Activated naive CD8-positive, alpha-beta T cell treated with anti-CD3 and anti-CD28 coated beads, Interleukin-2, amount 50 U/mL, for 16 hours (primary cell): ENCODE data around the gene C16orf82.

Experiments
- DNase-seq: peaks from one replicate; pipeline ENCODE4 v3.0.0-alpha.2; 2020; ENCODE audit warnings: low read depth, low spot score

The C16orf82 gene

DNA sequence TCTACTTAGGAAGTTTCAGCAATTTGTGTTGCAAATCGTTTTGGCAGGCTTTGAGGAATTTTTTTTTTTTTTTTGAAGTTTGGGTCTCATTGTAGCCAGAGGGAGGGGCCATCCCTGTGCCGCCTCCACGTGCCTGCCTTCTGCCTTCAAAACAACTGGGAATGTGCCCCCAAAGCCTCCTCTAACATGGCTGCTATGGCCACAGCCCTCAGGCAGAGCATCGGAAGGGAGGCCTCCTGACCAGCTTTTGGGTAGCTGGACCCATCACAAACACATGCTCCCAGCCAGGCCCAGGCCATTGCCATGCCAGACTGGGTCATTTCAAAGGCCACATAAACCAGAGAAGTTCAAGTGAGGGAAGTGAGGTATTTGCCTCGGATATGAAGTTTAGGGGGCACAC lies 21.5 kb downstream of the C16orf82 start:
- DNase-seq, result no peak

DNA sequence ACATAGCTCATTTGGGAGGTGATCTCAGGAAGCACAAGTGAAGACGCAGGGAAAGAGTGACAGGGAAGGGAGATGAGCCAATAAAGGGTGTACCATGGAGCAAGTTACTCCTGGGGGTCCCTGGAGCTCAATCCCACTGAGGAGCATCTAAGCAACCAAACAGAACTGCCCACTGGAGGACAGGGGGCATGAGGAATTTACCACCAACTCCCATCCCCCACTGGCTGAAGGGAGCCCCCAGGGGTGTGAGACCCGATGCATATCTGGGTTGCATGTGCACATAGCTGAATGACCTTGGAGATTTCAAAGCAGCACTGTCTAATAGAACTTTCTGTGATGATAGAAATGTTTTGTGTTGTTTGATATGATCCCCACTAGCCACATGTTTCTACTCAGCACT lies 29.6 kb downstream of the C16orf82 start:
- DNase-seq, result no peak

DNA sequence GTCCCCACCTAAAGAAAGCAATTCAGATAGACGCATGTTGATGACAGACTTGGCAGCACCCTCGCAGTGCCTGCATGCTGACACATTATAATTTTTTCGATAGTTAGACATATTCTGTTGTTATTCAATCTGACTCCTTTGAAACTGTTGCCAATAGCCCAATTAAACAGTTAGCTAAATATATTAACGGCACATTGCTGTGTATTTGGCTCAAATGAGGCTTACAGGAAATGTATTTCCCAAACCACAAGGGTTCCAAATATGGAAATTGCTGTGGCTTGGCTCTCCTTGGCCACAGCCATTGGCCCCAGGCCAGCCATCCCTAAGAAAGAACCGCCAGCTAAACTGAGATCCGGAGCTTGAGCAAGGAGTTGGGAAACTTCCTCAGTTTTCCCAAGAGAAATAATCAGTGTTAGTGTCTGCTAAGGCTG lies 31.1 kb downstream of the C16orf82 start:
- no peak for DNase-seq

DNA sequence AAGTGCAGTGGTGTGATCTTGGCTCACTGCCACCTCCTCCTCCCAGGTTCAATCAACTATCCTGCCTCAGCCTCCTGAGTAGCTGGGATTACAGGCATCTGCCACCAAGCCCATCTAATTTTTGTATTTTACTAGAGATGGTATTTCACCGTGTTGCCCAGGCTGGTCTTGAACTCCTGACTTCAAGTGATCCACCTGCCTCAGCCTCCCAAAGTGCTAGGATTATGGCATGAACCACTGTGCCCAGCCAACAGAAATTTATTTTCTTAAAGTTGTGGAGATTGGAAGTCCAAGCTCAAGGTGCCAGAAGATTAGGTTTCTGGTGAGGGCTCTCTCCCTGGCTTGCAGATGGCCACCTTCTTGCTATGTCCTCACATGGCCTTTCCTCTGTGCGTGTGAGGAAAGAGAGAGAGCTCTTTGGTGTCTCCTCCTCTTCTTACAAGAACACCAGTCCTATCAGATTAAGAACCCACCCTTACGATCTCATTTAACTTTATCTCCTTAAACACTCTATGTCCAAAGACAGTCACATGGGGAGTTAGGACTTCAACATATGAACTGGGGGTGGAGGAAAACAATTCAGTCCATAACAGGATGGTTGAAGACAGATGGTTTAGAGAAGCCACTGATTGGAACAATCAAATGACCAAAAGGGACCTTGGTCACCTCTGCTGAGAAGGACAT lies 31.8 kb downstream of the C16orf82 start:
- DNase-seq, result no peak

DNA sequence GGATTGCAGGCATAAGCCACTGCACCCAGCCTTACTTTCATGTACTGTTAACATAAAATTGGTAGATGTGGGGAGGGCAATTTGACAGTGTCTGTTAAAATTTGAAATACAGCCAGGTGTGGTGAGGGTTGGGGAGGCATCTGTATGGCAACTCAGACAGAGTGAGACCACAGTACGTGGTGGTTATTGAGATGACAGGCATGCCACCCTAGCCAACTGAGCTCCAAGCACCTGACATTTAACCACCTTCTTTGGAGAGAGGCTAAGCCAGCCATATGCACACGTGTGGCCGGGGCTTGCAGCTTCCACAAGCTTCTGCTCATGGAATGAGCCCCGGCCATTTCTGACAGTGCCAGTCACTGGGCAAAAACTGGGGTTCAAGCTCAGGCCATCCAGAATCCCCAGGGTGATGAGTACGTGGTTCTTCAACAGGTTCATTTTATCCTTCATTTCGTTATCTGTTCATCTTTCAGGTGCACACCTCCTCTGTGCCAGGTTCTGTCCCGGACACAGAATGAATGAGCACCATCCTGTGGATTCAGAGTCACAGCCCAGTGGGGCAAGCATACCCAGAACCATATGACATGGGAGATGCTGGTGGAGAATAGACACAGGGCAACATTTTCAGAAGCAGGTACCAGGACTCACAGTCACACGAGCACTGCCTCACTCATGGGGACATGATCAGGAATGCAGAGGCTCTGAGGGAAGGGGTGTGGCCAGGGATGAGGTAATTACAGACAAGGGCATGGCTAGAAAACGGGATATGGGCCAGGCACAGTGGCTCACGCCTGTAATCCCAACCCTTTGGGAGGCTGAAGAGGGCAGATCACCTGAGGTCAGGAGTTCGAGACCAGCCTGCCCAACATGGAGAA lies 36.2 kb downstream of the C16orf82 start:
- no peak for DNase-seq

DNA sequence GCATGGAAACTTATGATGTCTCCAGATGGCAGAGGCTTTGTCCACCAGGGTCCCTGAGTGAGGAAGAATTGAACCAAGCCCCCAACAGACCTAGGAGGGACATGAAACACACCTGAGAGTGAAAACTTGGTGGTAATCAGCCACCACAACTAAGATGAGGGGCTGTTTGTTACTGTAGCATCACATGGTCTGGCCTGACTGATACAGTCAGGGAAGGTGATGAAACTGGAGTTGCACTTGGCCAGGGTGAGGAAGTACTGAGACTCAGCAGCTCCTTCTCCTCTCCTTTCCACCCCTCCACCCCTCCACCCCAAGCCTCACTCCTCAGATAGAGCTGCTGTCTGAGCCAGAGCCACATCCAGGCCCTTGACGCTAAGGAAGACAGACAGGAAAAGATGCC lies 37.2 kb downstream of the C16orf82 start:
- DNase-seq, result no peak

DNA sequence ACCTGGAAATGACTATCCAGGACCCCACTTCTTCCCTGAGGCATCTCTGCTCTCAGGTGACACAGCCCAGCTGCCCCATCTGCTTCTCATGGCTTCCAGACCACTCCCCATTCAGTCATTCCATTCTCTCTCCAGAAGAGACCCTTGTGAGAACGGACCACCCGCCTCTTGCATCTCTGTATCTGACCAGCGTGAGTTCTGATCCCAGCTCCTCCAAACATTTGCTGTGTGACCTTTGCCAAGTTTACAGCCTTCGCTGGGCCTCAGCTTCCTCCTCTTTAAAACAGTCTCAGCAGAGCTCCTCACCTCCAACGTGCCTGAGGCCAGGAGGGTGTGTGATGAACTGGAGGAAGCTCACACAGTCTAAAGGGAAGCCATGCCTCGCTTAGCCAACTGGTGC lies 39.6 kb downstream of the C16orf82 start:
- no peak for DNase-seq

DNA sequence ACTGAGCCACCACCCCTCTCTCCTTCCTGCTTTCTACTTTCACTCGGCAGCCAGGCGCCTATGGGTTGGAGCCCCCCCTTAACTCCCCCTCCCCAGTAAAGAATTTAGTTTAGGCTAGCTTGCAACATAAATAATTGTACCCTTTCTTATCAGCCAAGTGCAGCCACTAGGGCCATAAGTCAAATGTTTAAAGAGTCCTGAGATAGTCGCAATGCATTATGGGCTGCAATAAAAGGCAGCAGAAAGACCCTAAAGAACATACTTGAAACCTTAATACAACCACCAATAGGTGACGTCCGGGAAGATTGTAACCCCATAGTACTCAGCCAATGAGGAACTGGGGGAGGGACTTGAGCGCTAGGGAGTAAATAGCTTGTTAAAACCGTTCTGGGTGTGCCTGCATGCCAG lies 40.5 kb downstream of the C16orf82 start:
- no peak for DNase-seq

DNA sequence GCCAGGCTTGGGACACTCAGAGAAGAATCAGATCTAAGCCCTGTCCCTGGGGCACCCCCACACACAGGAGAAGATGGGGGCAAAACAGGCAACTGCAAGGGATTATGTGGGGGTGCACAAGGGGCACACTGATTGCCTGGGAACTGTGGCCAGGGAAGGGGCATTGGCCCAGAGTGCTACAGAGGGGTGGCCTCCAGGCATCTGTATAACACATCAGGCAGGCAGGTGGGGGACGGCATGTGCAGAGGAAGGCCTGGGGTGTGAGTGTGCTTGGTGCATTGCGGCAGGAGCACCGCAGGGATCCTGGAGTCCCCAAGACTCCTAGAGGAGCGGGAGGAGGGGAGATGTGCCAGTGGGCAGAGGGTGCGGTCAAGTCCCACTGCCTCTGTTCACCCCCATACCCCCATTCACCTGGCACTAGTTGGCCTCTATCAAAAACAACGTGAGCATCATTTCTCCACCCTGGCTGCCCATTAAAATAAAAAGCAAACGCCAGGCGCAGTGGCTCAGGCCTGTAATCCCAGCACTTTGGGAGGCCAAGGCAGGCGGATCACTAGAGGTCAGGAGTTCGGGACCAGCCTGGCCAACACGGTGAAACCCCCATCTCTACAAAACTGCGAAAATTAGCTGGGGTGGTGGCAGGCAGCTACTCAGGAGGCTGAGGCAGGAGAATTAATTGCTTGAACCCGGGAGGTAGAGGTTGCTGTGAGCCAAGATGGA lies 41.5 kb downstream of the C16orf82 start:
- no peak for DNase-seq

DNA sequence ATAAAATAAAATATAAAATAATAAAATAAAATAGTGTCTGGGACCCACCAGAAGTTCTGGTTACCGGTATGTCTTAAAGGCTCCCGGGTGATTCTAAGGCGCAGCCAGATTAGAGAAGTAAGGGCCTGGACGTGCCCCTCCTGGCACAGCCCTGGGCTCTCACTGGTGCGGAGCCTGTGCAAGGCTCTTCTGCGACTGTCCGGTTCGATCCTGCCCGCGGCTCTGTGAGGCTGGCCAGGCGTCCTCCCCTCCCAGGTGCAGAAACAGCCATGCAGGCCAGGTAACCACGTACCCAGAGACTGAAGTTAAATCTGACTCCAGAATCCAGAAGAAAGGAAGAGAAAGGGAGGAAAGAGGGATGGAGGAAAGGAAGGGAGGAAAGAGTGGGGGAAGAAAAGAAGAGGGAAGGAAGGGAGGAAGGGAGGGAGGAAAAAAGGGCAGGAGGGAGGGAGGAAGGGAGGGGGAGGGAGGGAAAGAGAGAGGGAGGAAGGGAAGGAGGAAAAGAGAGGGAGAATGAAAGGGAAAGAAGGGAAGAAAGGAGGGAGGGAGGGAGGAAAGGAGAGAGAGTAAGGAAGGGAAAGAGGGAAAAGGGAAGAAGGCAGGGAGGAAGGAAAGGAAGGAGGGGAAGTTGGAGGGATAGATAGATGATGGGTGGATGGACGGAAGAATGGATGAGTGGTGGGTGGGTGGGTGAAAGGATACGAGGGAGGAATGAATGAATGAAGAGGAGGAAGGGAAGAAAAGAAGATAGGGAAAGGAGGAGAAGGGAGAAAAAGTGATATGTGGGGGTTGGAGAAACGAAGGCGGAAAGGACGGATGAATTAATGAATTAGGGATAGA lies 42.3 kb downstream of the C16orf82 start:
- no peak for DNase-seq

DNA sequence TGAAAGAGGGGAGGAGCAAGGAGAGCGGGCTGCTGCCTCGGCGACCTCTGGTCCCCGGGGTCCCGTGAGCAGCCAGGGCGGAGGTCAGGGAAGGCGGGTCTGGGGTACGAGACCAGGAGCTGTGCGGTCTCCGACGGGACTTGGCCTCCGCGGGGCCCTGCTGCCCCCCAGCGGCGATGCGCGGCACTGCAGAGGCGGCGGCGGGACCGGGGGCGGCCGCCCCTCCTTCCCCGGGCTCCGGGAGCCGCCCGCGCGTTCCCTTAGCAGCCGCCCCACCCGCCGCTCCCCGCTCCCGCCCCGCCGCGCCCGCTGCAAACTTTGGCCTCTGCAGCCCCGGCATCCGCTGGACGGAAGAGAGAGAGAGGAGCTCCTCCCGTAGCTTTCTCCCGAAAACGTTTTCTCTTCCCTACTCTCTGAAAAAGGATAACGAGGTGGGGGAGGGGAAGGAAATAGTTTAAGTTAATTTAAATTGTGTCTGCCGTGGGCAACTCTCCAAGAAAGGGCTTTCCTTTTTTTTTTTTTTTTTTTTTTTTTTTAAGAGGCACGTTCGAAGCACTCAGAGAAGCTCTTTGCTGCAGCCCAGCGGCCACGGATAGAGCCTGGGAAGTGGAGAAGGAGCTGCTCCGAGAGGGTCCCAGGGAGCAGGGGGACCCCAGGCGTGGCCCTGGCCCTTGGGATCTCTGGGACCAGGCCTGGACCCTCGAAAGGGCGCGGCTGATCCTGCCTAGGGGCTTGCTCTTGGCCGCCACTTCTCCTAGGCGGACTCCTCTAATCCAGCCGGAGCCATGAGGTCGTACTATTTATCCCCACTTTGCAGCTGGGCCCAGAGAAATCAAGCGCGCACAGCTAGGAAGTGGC lies 43.2 kb downstream of the C16orf82 start:
- DNase-seq, result peak; percentile 56

DNA sequence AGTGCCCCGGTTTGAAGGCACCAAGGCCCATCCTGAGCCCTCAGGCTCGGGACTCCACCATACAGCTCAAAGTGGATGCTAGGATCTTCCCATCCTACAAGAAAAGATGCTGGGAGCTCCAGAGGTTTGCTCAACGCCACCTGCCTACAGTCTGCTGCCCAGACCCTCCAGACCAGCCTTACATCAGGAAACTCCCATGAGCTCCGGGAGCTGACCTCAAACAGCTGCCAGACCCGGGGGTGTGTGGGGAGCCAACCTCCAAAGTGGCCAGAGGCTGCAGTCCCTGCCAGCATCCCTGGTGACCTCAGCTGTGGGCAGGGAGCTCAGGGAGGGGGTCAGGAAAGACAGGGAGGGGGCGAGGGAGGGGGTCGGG lies 43.8 kb downstream of the C16orf82 start:
- DNase-seq, result no peak

DNA sequence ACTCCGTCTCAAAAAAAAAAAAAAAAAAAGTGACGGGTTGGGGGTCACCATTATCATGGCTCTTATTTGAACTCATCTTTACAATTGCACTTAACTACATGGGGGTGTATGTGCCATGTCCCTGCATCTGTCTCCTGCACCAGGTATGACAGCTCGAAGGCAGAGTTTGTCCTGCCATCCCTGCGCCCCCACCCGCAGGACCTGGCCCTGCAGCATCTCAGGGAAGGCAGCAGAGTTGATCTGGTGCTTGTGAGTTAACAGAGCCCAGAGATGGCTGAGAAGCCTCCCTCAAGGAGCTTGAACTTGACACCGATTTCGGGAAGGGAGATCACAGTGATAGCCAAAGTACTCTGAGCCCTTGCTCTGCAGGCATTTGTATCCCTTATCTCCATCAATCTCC lies 44.8 kb downstream of the C16orf82 start:
- no peak for DNase-seq

DNA sequence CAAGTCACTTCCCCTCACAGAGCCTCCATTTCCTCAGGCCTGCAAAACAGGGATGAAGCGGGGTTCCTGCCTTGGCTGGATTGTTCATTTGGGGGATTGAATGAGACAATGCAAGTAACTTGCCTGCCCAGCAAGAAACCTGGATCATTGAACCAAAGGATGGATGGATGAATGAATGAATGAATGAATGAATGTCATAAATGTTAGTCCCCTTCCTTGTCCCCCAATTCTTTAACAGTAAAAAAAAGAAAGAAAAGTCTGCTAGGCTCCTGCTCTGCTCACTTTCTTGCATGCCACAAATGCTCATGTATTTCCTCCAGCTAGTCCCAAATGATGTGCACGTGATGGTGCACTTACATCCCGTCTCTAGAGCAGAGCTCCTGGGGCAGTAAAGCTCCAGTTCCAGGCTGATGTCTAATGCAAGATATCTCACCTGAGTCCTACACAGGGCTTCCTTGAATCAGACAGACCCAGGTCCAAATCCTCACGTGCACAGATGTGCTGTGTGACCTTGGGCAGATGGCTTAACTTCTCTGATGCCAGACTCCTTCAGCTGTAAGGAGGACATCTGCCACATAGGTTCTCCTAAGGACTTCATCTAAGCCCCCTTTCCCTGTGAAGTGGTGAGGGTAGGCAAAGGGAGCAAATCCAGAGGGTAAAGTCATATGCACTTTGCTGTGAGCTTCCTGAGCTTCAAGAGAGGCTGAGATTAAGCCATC lies 45.5 kb downstream of the C16orf82 start:
- DNase-seq, result no peak

DNA sequence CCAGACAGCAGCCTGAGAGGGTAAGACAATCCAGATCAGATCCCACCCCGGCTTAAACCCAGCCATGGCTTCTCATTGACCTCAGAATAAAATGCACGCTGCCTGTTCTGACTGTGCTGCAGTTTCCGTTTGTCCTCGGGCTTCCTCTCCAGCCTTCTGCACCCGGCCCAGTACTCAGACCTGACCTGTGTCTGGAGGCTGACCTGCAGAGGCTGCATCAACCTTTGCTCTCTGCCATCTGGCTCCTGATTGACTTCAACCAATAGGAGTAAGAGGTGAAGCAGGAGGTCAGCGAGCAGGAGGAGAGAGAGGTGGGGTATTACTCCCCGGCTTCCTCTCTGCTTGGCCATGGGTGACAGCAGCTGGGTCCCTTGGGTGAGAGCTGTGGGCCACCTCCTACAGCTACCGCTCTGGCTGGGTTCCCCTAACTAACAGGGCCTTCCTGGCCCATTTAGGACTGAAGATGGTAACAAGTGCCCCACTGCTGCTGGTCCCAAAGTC lies 46.7 kb downstream of the C16orf82 start:
- DNase-seq, result no peak

DNA sequence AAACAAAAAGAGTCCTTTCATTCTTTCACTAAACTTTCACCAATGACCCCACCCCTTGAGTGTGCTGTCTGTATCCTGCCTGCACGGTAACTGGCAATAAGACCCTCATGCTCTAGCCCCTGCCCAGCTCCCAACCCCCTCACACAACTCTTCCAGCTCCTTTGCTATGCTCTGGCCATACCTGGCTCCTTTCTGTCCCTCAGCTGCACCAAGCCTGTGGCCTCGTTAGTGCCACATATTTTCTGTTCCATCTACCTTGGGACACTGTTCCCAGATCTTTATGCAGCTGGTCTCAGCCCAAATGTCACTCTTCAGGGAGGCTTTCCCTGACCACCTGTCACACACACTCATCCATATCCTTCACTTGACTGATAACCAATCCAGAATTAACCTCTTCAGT lies 47.3 kb downstream of the C16orf82 start:
- DNase-seq, result no peak

DNA sequence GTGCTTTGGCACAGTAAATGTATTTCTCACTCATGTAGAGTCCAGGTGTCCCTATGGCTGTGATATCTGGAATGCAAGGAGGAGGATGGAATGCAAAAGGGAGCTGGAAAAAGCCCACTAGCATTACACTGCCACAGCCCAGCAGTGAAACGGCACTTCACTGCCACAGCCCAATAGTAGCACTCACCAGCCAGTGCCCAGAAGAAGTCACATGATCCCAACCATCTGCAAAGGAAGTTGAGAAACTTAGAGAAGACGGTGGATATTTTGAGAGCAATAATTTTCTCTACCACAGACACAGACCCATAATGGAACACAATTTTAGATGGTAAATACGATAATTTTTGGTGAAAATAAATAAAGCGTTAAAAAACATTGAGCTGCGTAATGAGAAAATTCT lies 51.8 kb downstream of the C16orf82 start:
- no peak for DNase-seq
